Measurements from ENCODE around the gene DYNLRB1. TPM values are rescaled to one million over a fixed set of nuclear protein-coding genes. Genes with fewer than 3 reads are reported as not detected.

The DYNLRB1 gene
- total and polyA plus RNA-seq, 2 of the 13 experiments (the other 11 are each of a cell fraction or from before 2014, with no cell fraction given), result 140 to 244 TPM

GRCh38 chr20:34575756-34576155 lies 59.5 kb downstream of the DYNLRB1 start:
- no peak for FAIRE-seq
- H3K4me2 ChIP-seq (ENCODE audit: low read depth, low read length), result no peak overlapping the region
- no peak overlapping the region for H3K9ac ChIP-seq (ENCODE audit: insufficient read depth, low read depth, low read length)
- no peaks in the 10 kb centered on the region for H3K27me3 ChIP-seq (ENCODE audit: control insufficient read depth in 1 of 2, insufficient read depth in 2 of 2, low read length in 2 of 2)
- no peaks in the 10 kb centered on the region for H3K4me1 ChIP-seq (ENCODE audit: insufficient read depth, low read length)
- H3K79me2 ChIP-seq (ENCODE audit: insufficient read depth, low read length), result no peaks in the 10 kb centered on the region
- no peaks in the 10 kb centered on the region for H4K20me1 ChIP-seq (ENCODE audit: insufficient read depth, low read length)
- no TSS peak for BruUV-seq (replicated peaks)
- H3K36me3 ChIP-seq (replicated peaks in 1 of 2; ENCODE audit: control insufficient read depth in 1 of 2, insufficient read depth in 2 of 2, low read length in 2 of 2), result peaks cover 29 to 63% of the 10 kb centered on the region in 2 experiments
- in situ Hi-C loops (cut with HindIII; ENCODE audit: extremely low pct_ligation_motif_present, low pct_unique_long_range_greater_than_20kb) (loop anchor here (10.0 kb wide), 1 partner anchor 199 kb away; no protein-coding TSS in a partner anchor), intact Hi-C loops (cut with micrococcal nuclease; ENCODE audit: unreplicated experiment) (no loop called here)
- no peak overlapping the region for H3K27ac ChIP-seq (ENCODE audit: extremely low read length, insufficient read depth, low read length)
- whole genome bisulfite sequencing (ENCODE audit: low lambda C conversion rate), result 96% methylated on average over 4 of the region's 4 CpGs
- no peak for ATAC-seq
- no peak overlapping the region for H3K4me3 ChIP-seq (replicated peaks in 1 of 3; ENCODE audit: insufficient read depth in 1 of 3, low read depth in 2 of 3, low read length in 3 of 3)
- POLR2A ChIA-PET, result no interaction called here
- H2AFZ ChIP-seq (ENCODE audit: low read length), result no peak overlapping the region
- no peak for DNase-seq (ENCODE audit: low spot score)
- no peaks in the 10 kb centered on the region for H3K9me3 ChIP-seq (ENCODE audit: low read length)
- CTCF ChIA-PET (ENCODE audit: low intra/inter-chr PET ratio, low total read pairs), result no interaction called here
- no peak for TF ChIP-seq PBX2 (CRISPR knock-in tag; IDR thresholded peaks at IDR 0.05)
- TF ChIP-seq SP1 (IDR thresholded peaks at IDR 0.05), result no peak
- no peak for TF ChIP-seq SP1 (CRISPR knock-in tag; IDR thresholded peaks at IDR 0.05)
- no peak for TF ChIP-seq ZNF839 (CRISPR knock-in tag; IDR thresholded peaks at IDR 0.05; ENCODE audit: borderline replicate concordance)
- TF ChIP-seq POLR2A (IDR thresholded peaks at IDR 0.05; ENCODE audit: insufficient read depth in 1 of 2, low read depth in 2 of 2, low read length in 2 of 2), result 0 out of 4 replicates have a peak, but pooled peaks of 1 of the 2 experiments have one; percentile 7
- 0 out of 2 replicates have a peak, but pooled peaks have one; percentile 22 for TF ChIP-seq ZNF703 (CRISPR knock-in tag; IDR thresholded peaks at IDR 0.05; ENCODE audit: borderline replicate concordance)

GRCh38 chr20:34577061-34577460 lies 60.8 kb downstream of the DYNLRB1 start:
- Histone ChIP-seq H3K4me1 (ENCODE audit: insufficient read depth, low read length) (no peaks in the 10 kb centered on the region), H3K36me3 (replicated peaks in 1 of 2; ENCODE audit: control insufficient read depth in 1 of 2, insufficient read depth in 2 of 2, low read length in 2 of 2) (peaks cover 25 to 65% of the 10 kb centered on the region in 2 experiments), H3K27me3 (ENCODE audit: control insufficient read depth in 1 of 2, insufficient read depth in 2 of 2, low read length in 2 of 2) (no peaks in the 10 kb centered on the region), H3K9me3 (ENCODE audit: low read length) (no peaks in the 10 kb centered on the region), H4K20me1 (ENCODE audit: insufficient read depth, low read length) (no peaks in the 10 kb centered on the region), H3K9ac (ENCODE audit: insufficient read depth, low read depth, low read length) (no peak overlapping the region), H3K27ac (ENCODE audit: extremely low read length, insufficient read depth, low read length) (no peak overlapping the region), H3K79me2 (ENCODE audit: insufficient read depth, low read length) (no peaks in the 10 kb centered on the region), H2AFZ (ENCODE audit: low read length) (no peak overlapping the region), H3K4me2 (ENCODE audit: low read depth, low read length) (no peak overlapping the region), H3K4me3 (replicated peaks in 1 of 3; ENCODE audit: insufficient read depth in 1 of 3, low read depth in 2 of 3, low read length in 3 of 3) (no peak overlapping the region)
- intact Hi-C loops (cut with micrococcal nuclease; ENCODE audit: unreplicated experiment) (no loop called here), in situ Hi-C loops (cut with HindIII; ENCODE audit: extremely low pct_ligation_motif_present, low pct_unique_long_range_greater_than_20kb) (loop anchor here (10.0 kb wide), 1 partner anchor 198 kb away; no protein-coding TSS in a partner anchor)
- no peak for FAIRE-seq
- ChIA-PET CTCF (ENCODE audit: low intra/inter-chr PET ratio, low total read pairs) (no interaction called here), POLR2A (no interaction called here)
- 98% methylated on average over 4 of the region's 4 CpGs for WGBS (ENCODE audit: low lambda C conversion rate)
- no peak for ATAC-seq
- BruUV-seq (replicated peaks), result no TSS peak
- DNase-seq (ENCODE audit: low spot score), result no peak
- TF ChIP-seq HMGXB3 (CRISPR knock-in tag; IDR thresholded peaks at IDR 0.05; ENCODE audit: borderline replicate concordance), result no peak
- TF ChIP-seq MTF1 (CRISPR knock-in tag; IDR thresholded peaks at IDR 0.05), result no peak
- no peak for TF ChIP-seq ZNF776 (CRISPR knock-in tag; IDR thresholded peaks at IDR 0.05)
- TF ChIP-seq SNAPC2 (CRISPR knock-in tag; IDR thresholded peaks at IDR 0.05), result no peak
- TF ChIP-seq HMG20A (CRISPR knock-in tag; IDR thresholded peaks at IDR 0.05; ENCODE audit: borderline replicate concordance), result no peak
- TF ChIP-seq XRCC5 (optimal IDR thresholded peaks at IDR 0.05; ENCODE audit: low read length), result no peak
- no peak for TF ChIP-seq ZBTB3 (CRISPR knock-in tag; IDR thresholded peaks at IDR 0.05; ENCODE audit: borderline replicate concordance, low read depth)
- TF ChIP-seq MLLT10 (CRISPR knock-in tag; IDR thresholded peaks at IDR 0.05), result no peak
- TF ChIP-seq REXO4 (CRISPR knock-in tag; IDR thresholded peaks at IDR 0.05; ENCODE audit: borderline replicate concordance), result no peak

Measured in HepG2 (cell line).